ENCODE measurements around the gene MRM1. TPM values are rescaled to one million over a fixed set of nuclear protein-coding genes. Genes with fewer than 3 reads are reported as not detected.
A peak's percentile ranks its signal among the peaks of the same experiment; 100 is the strongest.

Gene MRM1
- total and polyA plus RNA-seq, 2 experiments from 2014 or later = 3.8 to 5.9 TPM

DNA sequence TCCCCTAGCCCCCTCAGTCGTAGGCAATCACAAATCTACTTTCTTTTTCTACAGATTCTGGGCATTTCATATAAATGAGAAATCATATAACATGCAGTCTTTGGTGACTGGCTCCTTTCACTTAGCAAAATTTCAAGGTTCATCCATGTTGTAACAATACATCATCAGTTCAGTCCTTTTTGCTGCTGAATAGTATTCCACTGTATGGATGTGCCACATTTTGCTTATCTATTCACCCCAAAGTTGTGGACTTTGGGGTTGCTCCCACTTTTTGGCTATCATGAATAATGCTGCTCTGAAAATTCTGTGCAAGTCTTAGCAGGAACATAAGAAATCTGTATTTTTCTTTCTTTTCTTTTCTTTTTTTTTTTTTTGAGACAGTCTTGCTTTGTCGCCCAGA lies 39.0 kb downstream of the MRM1 start:
- Histone ChIP-seq H3K9me2 (ENCODE audit: insufficient read depth) (no peaks in the 10 kb centered on the region), H3K36me3 (ENCODE audit: low read depth) (no peaks in the 10 kb centered on the region), H3K9me3 (ENCODE audit: low read depth) (no peaks in the 10 kb centered on the region), H3K27me3 (replicated peaks; ENCODE audit: insufficient read depth) (peaks cover 77% of the 10 kb centered on the region), H3F3A (ENCODE audit: insufficient read depth) (no peaks in the 10 kb centered on the region), H4K20me1 (ENCODE audit: insufficient read depth) (no peaks in the 10 kb centered on the region), H3K4me1 (ENCODE audit: insufficient read depth) (peaks cover 5% of the 10 kb centered on the region; the same call in 1 of the 2 replicates), H3K9ac (no peak overlapping the region), H2AFZ (no peak overlapping the region), H3K4me3 (no peak overlapping the region), H3K79me2 (ENCODE audit: insufficient read depth) (no peaks in the 10 kb centered on the region), H3K27ac (no peak overlapping the region), H3K4me2 (ENCODE audit: unreplicated experiment) (no peak overlapping the region)
- DNase-seq = no peak
- TF ChIP-seq EZH2 (IDR thresholded peaks at IDR 0.05; ENCODE audit: insufficient read depth, poor library complexity, severe bottlenecking) = no peak
- no peak for TF ChIP-seq EZH2phosphoT487 (IDR thresholded peaks at IDR 0.05; ENCODE audit: insufficient read depth, low read depth)
- in situ Hi-C loops (cut with MboI) = loop anchor here (25.0 kb wide), 1 partner anchor 597 kb away; no protein-coding TSS in a partner anchor
- WGBS, 2 experiments (ENCODE audit: low coverage in 1 of 2, low lambda C conversion rate in 2 of 2, missing lambda C conversion rate in 2 of 2) = 64 to 65% methylated on average over 2 of the region's 2 CpGs

DNA sequence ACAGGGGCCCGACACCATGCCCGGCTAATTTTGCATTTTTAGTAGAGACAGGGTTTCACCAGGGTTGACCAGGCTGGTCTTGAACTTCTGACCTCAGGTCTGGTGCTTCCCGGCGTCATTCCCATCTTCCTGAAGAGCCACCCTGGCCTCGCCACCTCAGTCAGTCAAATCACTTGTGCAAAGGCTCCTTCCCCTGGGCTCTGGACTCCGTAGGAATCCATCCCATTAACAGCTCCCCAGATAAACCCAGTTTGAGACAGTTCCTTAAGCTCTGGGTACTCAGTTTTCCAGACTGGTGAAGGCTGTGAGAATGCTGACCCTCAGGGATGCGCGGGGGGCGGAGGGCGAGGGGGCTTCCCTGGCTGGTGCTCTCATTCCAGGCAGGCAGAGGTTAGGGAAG lies 39.5 kb downstream of the MRM1 start:
- H4K20me1 ChIP-seq (ENCODE audit: insufficient read depth) = no peaks in the 10 kb centered on the region
- H3K36me3 ChIP-seq (ENCODE audit: low read depth) = no peaks in the 10 kb centered on the region
- WGBS, 2 experiments (ENCODE audit: low coverage in 1 of 2, low lambda C conversion rate in 2 of 2, missing lambda C conversion rate in 2 of 2) = 44% methylated on average over 10 of the region's 10 CpGs
- H3K9me3 ChIP-seq (ENCODE audit: low read depth) = no peaks in the 10 kb centered on the region
- H3K4me1 ChIP-seq (ENCODE audit: insufficient read depth) = peaks cover 5% of the 10 kb centered on the region; the same call in 1 of the 2 replicates
- DNase-seq = no peak
- no peaks in the 10 kb centered on the region for H3F3A ChIP-seq (ENCODE audit: insufficient read depth)
- H3K4me3 ChIP-seq = no peak overlapping the region
- H3K9me2 ChIP-seq (ENCODE audit: insufficient read depth) = no peaks in the 10 kb centered on the region
- no peaks in the 10 kb centered on the region for H3K79me2 ChIP-seq (ENCODE audit: insufficient read depth)
- no peak overlapping the region for H3K27ac ChIP-seq
- no peak overlapping the region for H2AFZ ChIP-seq
- peaks cover 82% of the 10 kb centered on the region for H3K27me3 ChIP-seq (replicated peaks; ENCODE audit: insufficient read depth)
- H3K4me2 ChIP-seq (ENCODE audit: unreplicated experiment) = no peak overlapping the region
- H3K9ac ChIP-seq = no peak overlapping the region
- no peak for TF ChIP-seq EZH2phosphoT487 (IDR thresholded peaks at IDR 0.05; ENCODE audit: insufficient read depth, low read depth)
- no peak for TF ChIP-seq EZH2 (IDR thresholded peaks at IDR 0.05; ENCODE audit: insufficient read depth, poor library complexity, severe bottlenecking)
- in situ Hi-C loops (cut with MboI) = loop anchor here (25.0 kb wide), 1 partner anchor 596 kb away; no protein-coding TSS in a partner anchor

DNA sequence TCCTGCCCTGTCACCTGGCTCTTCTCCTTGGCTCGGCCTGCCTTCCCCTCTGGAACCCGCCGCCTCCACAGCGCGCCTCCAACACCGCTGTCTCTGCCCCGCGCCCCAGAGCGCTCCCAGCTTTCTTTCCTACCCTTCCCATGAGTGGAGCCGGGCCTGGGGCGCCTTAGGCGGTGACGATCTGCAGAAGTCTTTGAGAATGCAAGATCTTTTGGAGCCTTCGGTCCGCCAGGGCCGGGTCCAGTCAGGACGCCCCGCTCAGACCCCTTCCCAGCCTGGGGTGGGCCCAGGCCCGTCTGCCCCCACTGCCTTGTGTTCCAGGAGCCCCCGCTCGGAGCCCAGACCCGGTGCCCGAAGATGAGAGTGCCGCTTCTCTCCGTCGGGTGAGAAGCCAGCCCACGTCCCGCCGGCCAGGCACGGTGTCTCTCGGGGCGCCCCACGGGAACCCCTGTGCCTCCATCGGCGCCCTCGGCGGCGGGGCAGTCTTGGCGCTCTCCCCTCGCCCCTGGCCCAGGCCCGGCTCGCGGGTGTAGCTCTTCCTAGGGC lies 40.0 kb downstream of the MRM1 start:
- Histone ChIP-seq H4K20me1 (ENCODE audit: insufficient read depth) (no peaks in the 10 kb centered on the region), H3K9me2 (ENCODE audit: insufficient read depth) (no peaks in the 10 kb centered on the region), H3K27ac (no peak overlapping the region), H3K4me2 (ENCODE audit: unreplicated experiment) (peak overlapping the region; percentile 69), H3K9me3 (ENCODE audit: low read depth) (no peaks in the 10 kb centered on the region), H3K27me3 (replicated peaks; ENCODE audit: insufficient read depth) (peaks cover 82% of the 10 kb centered on the region), H3K36me3 (ENCODE audit: low read depth) (no peaks in the 10 kb centered on the region), H3F3A (ENCODE audit: insufficient read depth) (no peaks in the 10 kb centered on the region), H3K4me3 (peak overlapping the region; percentile 57), H2AFZ (peak overlapping the region; percentile 50), H3K4me1 (ENCODE audit: insufficient read depth) (peaks cover 5% of the 10 kb centered on the region; the same call in 1 of the 2 replicates), H3K9ac (no peak overlapping the region), H3K79me2 (ENCODE audit: insufficient read depth) (no peaks in the 10 kb centered on the region)
- no peak for DNase-seq
- 10 to 12% methylated on average over 35 to 37 of the region's 43 CpGs for WGBS, 2 experiments (ENCODE audit: low coverage in 1 of 2, low lambda C conversion rate in 2 of 2, missing lambda C conversion rate in 2 of 2)
- peak; percentile 84 for TF ChIP-seq EZH2 (IDR thresholded peaks at IDR 0.05; ENCODE audit: insufficient read depth, poor library complexity, severe bottlenecking)
- TF ChIP-seq EZH2phosphoT487 (IDR thresholded peaks at IDR 0.05; ENCODE audit: insufficient read depth, low read depth) = peak; percentile 66; the same call in 1 of the 2 replicates
- in situ Hi-C loops (cut with MboI) = loop anchor here (25.0 kb wide), 1 partner anchor 596 kb away; no protein-coding TSS in a partner anchor

DNA sequence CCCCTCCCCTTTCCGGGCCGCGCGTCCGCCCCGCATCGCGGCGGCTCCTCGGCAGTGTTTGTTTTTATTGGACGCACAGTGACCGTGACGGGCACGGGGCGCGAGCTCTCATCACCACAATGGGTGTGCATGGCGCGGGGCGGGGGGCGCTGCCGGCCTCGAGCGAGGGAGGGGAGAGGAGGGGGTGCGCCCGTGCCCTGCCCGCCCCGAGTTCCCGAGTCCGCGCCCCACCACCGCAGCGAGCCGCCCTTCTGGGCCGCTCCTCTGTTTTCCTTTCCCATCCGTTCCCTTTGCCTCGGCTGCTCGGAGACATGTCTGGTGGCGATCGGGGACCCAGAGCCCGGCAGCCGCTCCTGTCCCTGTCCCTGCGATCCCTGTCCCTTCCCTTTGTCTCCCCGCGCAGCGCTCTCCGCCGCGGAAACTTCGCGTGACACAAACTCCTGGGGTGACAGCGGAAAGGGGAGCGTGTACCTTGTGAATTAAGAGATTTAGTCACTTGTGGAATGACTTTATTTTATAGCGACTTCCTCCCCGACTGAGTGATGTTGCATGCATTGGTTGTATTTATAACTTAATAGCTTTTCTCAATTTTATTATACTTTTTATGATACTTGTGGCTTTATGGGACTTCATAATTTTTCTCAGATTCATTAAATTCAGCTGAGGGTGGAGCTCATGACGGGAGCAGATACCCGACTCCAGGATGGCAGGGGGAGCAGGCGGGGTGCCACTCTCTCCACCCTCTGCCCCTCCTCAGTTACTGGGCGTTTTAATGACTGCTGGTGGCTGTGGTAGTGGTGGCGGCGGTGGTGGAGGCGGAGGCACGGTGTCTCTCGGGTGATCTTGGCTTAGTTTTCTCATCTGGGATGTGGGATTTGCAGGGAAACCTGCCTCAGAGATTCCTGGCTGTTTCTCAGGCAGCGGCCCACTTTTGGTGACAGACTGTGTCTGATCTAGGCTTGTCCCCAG lies 40.8 kb downstream of the MRM1 start:
- in situ Hi-C loops (cut with MboI) = loop anchor here (25.0 kb wide), 1 partner anchor 595 kb away; no protein-coding TSS in a partner anchor
- Histone ChIP-seq H2AFZ (peak overlapping the region; percentile 50), H3K4me1 (ENCODE audit: insufficient read depth) (peaks cover 5% of the 10 kb centered on the region; the same call in 1 of the 2 replicates), H3K36me3 (ENCODE audit: low read depth) (no peaks in the 10 kb centered on the region), H3K9ac (no peak overlapping the region), H3K27me3 (replicated peaks; ENCODE audit: insufficient read depth) (peaks cover 82% of the 10 kb centered on the region), H3K4me2 (ENCODE audit: unreplicated experiment) (peak overlapping the region; percentile 69), H3F3A (ENCODE audit: insufficient read depth) (no peaks in the 10 kb centered on the region), H3K79me2 (ENCODE audit: insufficient read depth) (no peaks in the 10 kb centered on the region), H3K9me3 (ENCODE audit: low read depth) (no peaks in the 10 kb centered on the region), H3K9me2 (ENCODE audit: insufficient read depth) (no peaks in the 10 kb centered on the region), H3K27ac (no peak overlapping the region), H4K20me1 (ENCODE audit: insufficient read depth) (no peaks in the 10 kb centered on the region), H3K4me3 (peak overlapping the region; percentile 57)
- 3% methylated on average over 29 to 34 of the region's 64 CpGs for WGBS, 2 experiments (ENCODE audit: low coverage in 1 of 2, low lambda C conversion rate in 2 of 2, missing lambda C conversion rate in 2 of 2)
- peak; percentile 22 for DNase-seq
- TF ChIP-seq EZH2 (IDR thresholded peaks at IDR 0.05; ENCODE audit: insufficient read depth, poor library complexity, severe bottlenecking) (peak; percentile 90), EZH2phosphoT487 (IDR thresholded peaks at IDR 0.05; ENCODE audit: insufficient read depth, low read depth) (peak; percentile 48; the same call in 1 of the 2 replicates)
